ENCODE measurements around the gene RNF31.

Gene RNF31

DNA sequence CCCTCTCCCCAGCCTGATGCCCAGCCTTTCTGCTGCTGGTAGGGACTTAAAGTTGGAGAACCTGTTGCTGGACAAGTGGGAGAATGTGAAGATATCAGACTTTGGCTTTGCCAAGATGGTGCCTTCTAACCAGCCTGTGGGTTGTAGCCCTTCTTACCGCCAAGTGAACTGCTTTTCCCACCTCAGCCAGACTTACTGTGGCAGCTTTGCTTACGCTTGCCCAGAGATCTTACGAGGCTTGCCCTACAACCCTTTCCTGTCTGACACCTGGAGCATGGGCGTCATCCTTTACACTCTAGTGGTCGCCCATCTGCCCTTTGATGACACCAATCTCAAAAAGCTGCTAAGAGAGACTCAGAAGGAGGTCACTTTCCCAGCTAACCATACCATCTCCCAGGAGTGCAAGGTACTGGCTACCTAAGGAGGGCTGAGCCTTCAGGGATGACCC lies 59.8 kb downstream of the RNF31 start:
- H3K4me3 ChIP-seq (ENCODE audit: low read depth, low read length), result no peak overlapping the region
- DNase-seq (ENCODE audit: low read depth), result no peak
- no peak for TF ChIP-seq CTCF (conservative IDR thresholded peaks at IDR 0.05; ENCODE audit: low read depth, low read length)

- no peak overlapping the region for H3K4me3 ChIP-seq (ENCODE audit: low read depth, low read length)
- no peak for TF ChIP-seq CTCF (conservative IDR thresholded peaks at IDR 0.05; ENCODE audit: low read depth, low read length)
- no peak for DNase-seq (ENCODE audit: low read depth)
Measured at GRCh38 chr14:24207625-24208024, 60.3 kb downstream of the RNF31 start.

All from choroid plexus epithelial cell (primary cell).